Adipocyte (in vitro differentiated cells): Measurements from ENCODE around the gene BCL11B.
"Not testable (repeated sequence)": the region's sequence is repeated elsewhere in the genome, so short reads cannot be mapped to it uniquely, and the experiment has no call there.

Experiments
- DNase-seq: peaks from one replicate; pipeline ENCODE4 v3.0.0-alpha.2; 2015; ENCODE audit warnings: low read depth
- H3K27me3 ChIP-seq: replicated peaks from 2 replicates; pipeline ENCODE4 v1.7.0; 2013; ENCODE audit warnings: mild to moderate bottlenecking, low read length, moderate library complexity; ENCODE audit not compliant: control insufficient read depth, insufficient read depth
- H3K36me3 ChIP-seq: 2 replicates; pipeline ENCODE4 v1.7.0; 2013; ENCODE audit warnings: low read length, mild to moderate bottlenecking, moderate library complexity; ENCODE audit not compliant: control insufficient read depth, insufficient read depth, severe bottlenecking
- H3K4me1 ChIP-seq: 2 replicates; pipeline ENCODE4 v1.7.0; 2013; ENCODE audit warnings: mild to moderate bottlenecking, low read length, moderate library complexity; ENCODE audit not compliant: control insufficient read depth, insufficient read depth
- H3K4me3 ChIP-seq: 2 replicates; pipeline ENCODE4 v1.7.0; 2013; ENCODE audit warnings: mild to moderate bottlenecking, low read length, moderate library complexity
- H3K9ac ChIP-seq: 2 replicates; pipeline ENCODE4 v1.7.0; 2013; ENCODE audit warnings: mild to moderate bottlenecking, low read length, moderate library complexity
- H3K9me3 ChIP-seq: 2 replicates; pipeline ENCODE4 v1.7.0; 2013; ENCODE audit warnings: mild to moderate bottlenecking, low read length, moderate library complexity; ENCODE audit not compliant: control insufficient read depth

The BCL11B gene

GRCh38 chr14:99188731-99189191 is 83.2 kb downstream of the BCL11B start:
- Histone ChIP-seq H3K9me3 (no peaks in the 10 kb centered on the region), H3K36me3 (no peaks in the 10 kb centered on the region), H3K4me3 (no peak overlapping the region), H3K27me3 (peaks cover 17% of the 10 kb centered on the region), H3K4me1 (peaks cover 11% of the 10 kb centered on the region), H3K9ac (no peak overlapping the region)
- DNase-seq = no peak

DNA sequence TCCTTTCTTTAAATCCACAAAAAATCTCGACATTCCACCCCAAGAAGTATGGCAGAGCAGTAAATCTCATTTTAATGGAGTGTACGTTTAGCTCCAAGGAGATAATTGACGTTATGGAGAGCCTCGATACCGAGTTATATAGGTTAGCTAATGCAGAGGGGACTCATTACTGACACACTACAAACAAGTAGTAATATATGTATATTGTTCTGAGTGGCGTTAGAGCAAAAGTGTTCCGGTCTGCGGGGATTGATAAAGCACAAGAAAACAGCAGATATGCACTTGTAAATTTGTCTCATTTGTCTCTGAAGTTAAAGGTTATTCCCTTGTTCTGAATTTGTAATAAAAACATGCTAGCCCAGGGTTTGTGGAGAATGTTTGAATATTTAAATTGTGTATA is 84.1 kb downstream of the BCL11B start:
- Histone ChIP-seq H3K4me3 (no peak overlapping the region), H3K9ac (no peak overlapping the region), H3K4me1 (peaks cover 11% of the 10 kb centered on the region), H3K27me3 (peaks cover 14% of the 10 kb centered on the region), H3K9me3 (no peaks in the 10 kb centered on the region), H3K36me3 (no peaks in the 10 kb centered on the region)
- no peak for DNase-seq

DNA sequence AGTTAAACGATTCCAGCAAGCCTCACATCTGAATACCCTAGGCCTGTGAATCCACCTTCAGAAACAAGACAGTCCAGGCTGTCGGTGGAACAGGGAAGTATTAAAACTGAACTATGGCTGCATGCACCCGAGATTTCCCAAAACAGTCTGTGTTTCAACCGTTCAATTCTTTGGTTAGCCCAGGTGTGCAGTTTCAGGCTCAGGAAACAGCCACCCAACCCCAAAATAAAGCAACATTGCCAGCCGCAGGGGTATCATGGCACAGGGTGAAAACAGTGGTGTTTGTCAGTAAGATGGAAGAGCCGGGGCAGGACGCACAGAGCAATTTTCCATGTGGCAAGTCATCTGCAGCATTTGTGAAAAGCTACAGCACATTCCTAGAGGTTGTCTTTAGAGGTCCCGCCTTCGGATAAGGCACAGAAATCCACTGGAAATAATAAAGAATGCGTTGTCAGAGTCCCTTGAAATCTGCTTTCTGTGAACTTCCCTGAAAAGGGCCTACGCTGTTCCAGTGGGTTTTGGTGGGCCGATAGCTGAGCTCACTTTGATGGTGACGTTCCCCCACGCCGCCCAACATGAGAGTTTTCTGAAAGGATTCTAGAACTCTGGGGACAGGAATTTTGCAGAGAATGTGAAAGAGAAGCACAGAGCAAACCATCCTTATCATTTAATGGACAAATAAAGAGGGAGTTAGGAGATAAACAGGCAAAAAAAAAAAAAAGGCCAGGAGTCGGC is 84.9 kb downstream of the BCL11B start:
- Histone ChIP-seq H3K9ac (no peak overlapping the region), H3K9me3 (no peaks in the 10 kb centered on the region), H3K27me3 (peaks cover 7% of the 10 kb centered on the region), H3K4me3 (no peak overlapping the region), H3K36me3 (no peaks in the 10 kb centered on the region), H3K4me1 (peaks cover 8% of the 10 kb centered on the region)
- DNase-seq = no peak

GRCh38 chr14:99186336-99186735 is 85.7 kb downstream of the BCL11B start:
- not testable (repeated sequence) for H3K4me1 ChIP-seq, H3K27me3 ChIP-seq, H3K9me3 ChIP-seq, DNase-seq, H3K4me3 ChIP-seq, H3K36me3 ChIP-seq, H3K9ac ChIP-seq

- Histone ChIP-seq H3K9ac (no peak overlapping the region), H3K4me1 (no peaks in the 10 kb centered on the region), H3K27me3 (peaks cover 6% of the 10 kb centered on the region), H3K4me3 (no peak overlapping the region), H3K9me3 (no peaks in the 10 kb centered on the region), H3K36me3 (no peaks in the 10 kb centered on the region)
- no peak for DNase-seq
Measured at GRCh38 chr14:99185436-99186068, 86.4 kb downstream of the BCL11B start.

- Histone ChIP-seq H3K4me1 (peaks cover under 1% of the 10 kb centered on the region), H3K36me3 (no peaks in the 10 kb centered on the region), H3K27me3 (no peaks in the 10 kb centered on the region), H3K4me3 (no peak overlapping the region), H3K9me3 (no peaks in the 10 kb centered on the region), H3K9ac (no peak overlapping the region)
- no peak for DNase-seq
Measured at GRCh38 chr14:99183716-99184115, 88.3 kb downstream of the BCL11B start.

DNA sequence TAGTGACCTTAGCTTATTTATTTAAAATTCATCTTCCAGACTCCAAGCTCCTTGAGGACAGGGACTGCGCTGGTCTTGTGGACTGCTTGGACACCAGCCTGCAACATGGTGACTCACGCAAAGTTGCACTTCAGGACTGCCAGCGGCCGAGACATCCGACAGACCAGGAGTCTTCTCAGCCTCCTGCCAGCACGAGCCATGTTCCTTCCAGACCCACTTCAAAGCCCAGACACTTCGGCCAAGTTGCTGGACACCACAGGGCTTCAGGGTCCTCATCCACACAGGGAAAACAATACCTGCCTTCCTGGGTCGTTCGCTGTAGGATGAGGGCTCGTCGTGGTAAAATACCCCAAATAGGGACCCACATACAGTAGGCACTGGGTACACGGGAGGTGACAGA is 88.7 kb downstream of the BCL11B start:
- Histone ChIP-seq H3K9me3 (no peaks in the 10 kb centered on the region), H3K4me1 (peaks cover 4% of the 10 kb centered on the region), H3K4me3 (no peak overlapping the region), H3K27me3 (no peaks in the 10 kb centered on the region), H3K9ac (no peak overlapping the region), H3K36me3 (no peaks in the 10 kb centered on the region)
- no peak for DNase-seq

DNA sequence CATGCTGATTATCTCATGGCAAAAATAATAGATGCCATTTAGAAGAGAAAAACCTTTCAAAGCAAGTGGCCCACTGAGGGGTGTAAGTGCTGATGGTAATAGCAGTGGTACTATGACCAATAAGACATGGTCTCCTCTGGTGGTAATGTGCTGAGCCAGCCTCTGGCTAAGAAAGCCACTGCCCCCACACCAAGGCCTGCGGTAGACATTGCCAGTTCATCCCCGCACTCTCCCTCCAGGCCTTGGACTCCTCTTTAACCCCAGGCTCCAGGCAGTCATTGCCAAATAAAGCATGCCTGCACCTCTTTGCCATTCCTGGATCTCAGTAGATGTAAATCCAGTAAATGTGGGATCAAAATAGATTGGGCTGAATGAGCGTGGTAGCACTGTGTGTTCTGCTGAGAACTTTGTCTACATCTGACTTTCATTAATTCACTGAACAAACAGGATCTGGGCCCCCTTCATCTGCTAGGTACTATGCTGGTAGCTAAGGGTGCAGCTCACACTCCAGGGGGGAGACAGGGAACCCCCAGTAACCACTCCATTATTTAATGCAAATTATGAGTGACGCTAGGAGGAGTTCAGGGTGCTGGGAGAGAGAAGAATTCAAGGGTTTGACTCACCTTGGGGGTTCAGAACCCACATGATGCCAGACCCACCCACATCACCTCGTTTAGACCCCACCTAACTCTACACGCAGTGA is 89.3 kb downstream of the BCL11B start:
- Histone ChIP-seq H3K4me3 (no peak overlapping the region), H3K9me3 (no peaks in the 10 kb centered on the region), H3K9ac (no peak overlapping the region), H3K4me1 (peaks cover 10% of the 10 kb centered on the region), H3K27me3 (no peaks in the 10 kb centered on the region), H3K36me3 (no peaks in the 10 kb centered on the region)
- no peak for DNase-seq

- H3K4me3 ChIP-seq = no peak overlapping the region
- DNase-seq = no peak
- H3K9ac ChIP-seq = no peak overlapping the region
- H3K9me3 ChIP-seq = no peaks in the 10 kb centered on the region
- no peaks in the 10 kb centered on the region for H3K36me3 ChIP-seq
- H3K27me3 ChIP-seq = no peaks in the 10 kb centered on the region
- H3K4me1 ChIP-seq = peaks cover 10% of the 10 kb centered on the region
Measured at GRCh38 chr14:99181804-99182520, 90.0 kb downstream of the BCL11B start.

GRCh38 chr14:99181241-99181640 is 90.8 kb downstream of the BCL11B start:
- H3K4me3 ChIP-seq = no peak overlapping the region
- H3K9me3 ChIP-seq = no peaks in the 10 kb centered on the region
- H3K27me3 ChIP-seq = no peaks in the 10 kb centered on the region
- no peak overlapping the region for H3K9ac ChIP-seq
- DNase-seq = no peak
- H3K4me1 ChIP-seq = peaks cover 10% of the 10 kb centered on the region
- no peaks in the 10 kb centered on the region for H3K36me3 ChIP-seq

GRCh38 chr14:99179946-99180345 is 92.1 kb downstream of the BCL11B start:
- Histone ChIP-seq H3K27me3 (no peaks in the 10 kb centered on the region), H3K9me3 (no peaks in the 10 kb centered on the region), H3K4me1 (peaks cover 10% of the 10 kb centered on the region), H3K9ac (no peak overlapping the region), H3K4me3 (no peak overlapping the region), H3K36me3 (no peaks in the 10 kb centered on the region)
- no peak for DNase-seq
